Measurements from ENCODE around the gene FUT7.
A peak's percentile ranks its signal among the peaks of the same experiment; 100 is the strongest.

The FUT7 gene

DNA sequence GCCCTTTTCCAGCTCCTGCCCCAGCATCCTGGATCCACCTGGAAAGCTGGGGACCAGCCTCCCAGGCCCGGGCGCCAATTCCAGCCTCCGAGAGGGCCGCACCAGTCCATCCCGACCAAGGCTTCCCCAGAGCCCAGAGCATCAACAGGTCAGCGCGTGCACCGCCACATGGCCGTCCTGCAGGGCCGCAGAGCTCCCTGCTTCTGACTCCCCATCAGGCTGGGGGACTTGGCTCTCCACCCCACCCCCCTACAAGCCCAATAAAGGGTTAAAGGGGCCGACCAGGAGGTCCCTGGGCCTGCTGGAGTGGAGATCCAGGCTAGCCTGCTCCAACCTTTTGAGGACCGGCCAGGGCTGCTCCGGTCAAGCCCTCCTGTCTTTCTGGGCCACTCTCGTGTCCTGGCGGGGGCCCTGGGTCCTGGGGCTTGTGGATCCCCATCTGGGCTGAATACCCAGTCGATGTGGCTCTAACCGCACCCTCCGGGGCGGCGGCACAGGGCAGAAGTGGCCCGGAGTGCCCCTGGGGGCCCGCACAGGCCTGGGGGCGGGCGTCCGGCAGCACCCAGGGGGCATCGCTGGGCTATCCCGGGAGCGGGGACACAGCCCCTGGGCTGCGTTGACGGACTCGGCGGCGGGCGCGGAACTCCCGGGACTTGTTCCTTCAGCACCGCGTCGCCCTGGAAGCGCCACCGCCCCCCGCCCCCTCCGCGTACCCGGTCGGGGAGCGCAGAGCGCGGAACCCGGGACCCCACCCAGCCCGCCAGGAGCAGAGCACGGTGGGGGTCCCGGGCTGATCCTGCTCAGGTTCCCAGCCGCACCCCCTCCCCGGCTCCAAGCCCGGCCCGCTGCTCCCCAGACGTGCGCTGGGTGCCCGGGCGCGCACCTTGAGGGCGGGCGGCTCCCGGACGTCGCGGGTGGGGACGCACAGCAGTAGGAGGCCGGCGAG, 21.4 kb upstream of the FUT7 start:
- no peak for TF ChIP-seq CTCF (IDR thresholded peaks at IDR 0.05; ENCODE audit: low read depth, low read length, missing control alignments)
- no peak overlapping the region; the same call in 1 of the 2 replicates for H3K4me3 ChIP-seq (ENCODE audit: low read depth, low read length)
- no peak for DNase-seq (ENCODE audit: low read depth)

DNA sequence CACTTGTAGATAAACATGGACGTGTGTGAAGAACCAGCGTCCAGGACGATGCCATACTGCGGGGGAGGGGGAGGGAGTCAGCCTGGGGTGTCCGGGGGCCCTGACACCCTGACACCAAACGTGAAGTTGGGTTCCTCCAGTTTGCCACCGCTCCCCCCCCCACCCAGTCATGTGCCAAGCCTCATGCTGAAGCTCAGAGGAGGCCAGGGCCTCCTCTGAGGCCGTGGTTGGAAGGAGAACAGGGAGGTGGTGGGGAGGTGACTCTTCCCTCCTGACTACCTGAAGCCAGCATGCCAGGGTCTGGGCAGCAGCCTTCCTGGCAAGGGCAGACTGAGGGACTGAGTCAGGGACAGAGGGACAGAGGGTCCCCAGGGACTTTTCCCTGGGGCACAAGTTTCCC, 20.4 kb upstream of the FUT7 start:
- no peak for DNase-seq (ENCODE audit: low read depth)
- no peak overlapping the region for H3K4me3 ChIP-seq (ENCODE audit: low read depth, low read length)
- TF ChIP-seq CTCF (IDR thresholded peaks at IDR 0.05; ENCODE audit: low read depth, low read length, missing control alignments) = no peak

- no peak for DNase-seq (ENCODE audit: low read depth)
- no peak overlapping the region for H3K4me3 ChIP-seq (ENCODE audit: low read depth, low read length)
- no peak for TF ChIP-seq CTCF (IDR thresholded peaks at IDR 0.05; ENCODE audit: low read depth, low read length, missing control alignments)
Observed at GRCh38 chr9:137051145-137051724, 19.3 kb upstream of the FUT7 start.

GRCh38 chr9:137050570-137050969, 18.7 kb upstream of the FUT7 start:
- DNase-seq (ENCODE audit: low read depth) = no peak
- no peak for TF ChIP-seq CTCF (IDR thresholded peaks at IDR 0.05; ENCODE audit: low read depth, low read length, missing control alignments)
- H3K4me3 ChIP-seq (ENCODE audit: low read depth, low read length) = no peak overlapping the region

DNA sequence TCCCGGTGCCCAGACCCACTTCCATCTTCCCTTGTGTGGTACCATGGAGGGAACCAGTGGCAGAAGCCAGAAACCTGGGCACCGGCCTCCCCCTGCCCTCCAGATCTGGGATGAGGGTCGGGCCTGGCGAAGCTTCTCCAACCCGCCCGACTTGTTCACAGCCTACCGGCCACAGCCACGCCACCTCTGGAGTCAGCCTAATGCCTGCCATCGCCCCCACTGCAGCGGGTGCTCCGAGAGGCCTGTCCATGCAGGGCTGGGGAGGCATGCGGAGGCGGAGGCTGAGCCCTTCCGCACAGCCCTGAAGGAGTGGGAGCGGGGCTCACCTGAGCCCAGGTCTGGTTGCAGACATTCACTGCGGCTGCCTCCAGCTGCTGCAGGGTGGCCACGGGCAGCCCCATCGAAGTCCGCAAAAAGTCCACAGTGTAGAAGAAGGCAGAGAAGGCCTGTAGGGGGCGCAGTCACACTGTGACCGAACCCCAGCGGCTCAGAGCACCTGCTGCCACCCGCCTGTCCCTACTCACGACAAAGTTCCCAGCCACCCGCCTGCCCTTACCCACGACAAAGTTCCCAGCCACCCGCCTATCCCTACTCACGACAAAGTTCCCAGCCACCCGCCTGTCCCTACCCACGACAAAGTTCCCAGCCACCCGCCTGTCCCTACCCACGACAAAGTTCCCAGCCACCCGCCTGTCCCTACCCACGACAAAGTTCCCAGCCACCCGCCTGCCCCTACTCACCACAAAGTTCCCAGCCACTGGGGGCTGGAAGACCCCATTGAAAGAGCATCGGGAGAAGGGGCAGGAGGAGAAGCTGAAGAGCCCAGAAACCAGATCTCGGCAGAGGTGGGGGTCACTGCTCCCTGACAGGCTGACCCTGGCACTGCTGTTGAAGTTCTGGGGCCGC, 17.9 kb upstream of the FUT7 start:
- DNase-seq (ENCODE audit: low read depth) = no peak
- peak; percentile 56 for TF ChIP-seq CTCF (IDR thresholded peaks at IDR 0.05; ENCODE audit: low read depth, low read length, missing control alignments)
- no peak overlapping the region for H3K4me3 ChIP-seq (ENCODE audit: low read depth, low read length)

GRCh38 chr9:137048655-137049543, 17.0 kb upstream of the FUT7 start:
- no peak overlapping the region for H3K4me3 ChIP-seq (ENCODE audit: low read depth, low read length)
- TF ChIP-seq CTCF (IDR thresholded peaks at IDR 0.05; ENCODE audit: low read depth, low read length, missing control alignments) = no peak
- DNase-seq (ENCODE audit: low read depth) = no peak
